Cardiac septum (tissue), 1 donor: Measurements from ENCODE around the gene PNLIPRP3. TPM values are rescaled to one million over a fixed set of nuclear protein-coding genes. Genes with fewer than 3 reads are reported as not detected.

ENCODE experiments used
- DNase-seq: peaks from one replicate; pipeline ENCODE4 v3.0.0-alpha.2; 2020; ENCODE audit warnings: low spot score
- intact Hi-C: fragments of 100-400 bp; cut with DNase I; formaldehyde crosslinking; loops from one replicate; pipeline ENCODE4 v1.14.0; 2022
- total RNA-seq: library from RNA; stranded (reverse); fragmentation: NEBNext Ultra II Directional; extraction: Animal tissue kit (Norgen Biotek cat#: 25700); gene quantifications from one replicate; pipeline ENCODE4 v1.2.1, GENCODE V29; 2021
- donor health status: DM: no; HTN: no; CAD: no.

Gene PNLIPRP3
- total RNA-seq, 1 donor from 2014 or later, result not detected

DNA sequence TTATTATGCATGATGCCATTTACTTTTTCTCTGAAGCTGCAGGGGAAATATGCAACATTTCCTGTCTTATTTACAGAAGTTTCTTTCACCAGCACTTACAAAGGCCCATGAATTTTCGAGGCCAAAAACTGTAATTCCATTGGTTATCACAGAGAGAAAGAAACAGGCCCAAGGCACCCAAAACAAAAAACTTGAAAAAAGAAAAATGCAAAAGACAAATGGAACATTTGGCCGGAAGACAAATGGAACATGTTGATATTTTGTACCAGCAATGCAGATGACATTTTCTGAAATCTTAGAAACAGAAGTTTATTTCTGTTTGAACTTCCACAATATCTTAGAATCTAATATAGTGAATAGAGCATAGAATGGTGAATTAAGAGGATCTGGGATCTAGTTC is 61.8 kb downstream of the PNLIPRP3 start:
- intact Hi-C loops, result no loop called here
- no peak for DNase-seq

DNA sequence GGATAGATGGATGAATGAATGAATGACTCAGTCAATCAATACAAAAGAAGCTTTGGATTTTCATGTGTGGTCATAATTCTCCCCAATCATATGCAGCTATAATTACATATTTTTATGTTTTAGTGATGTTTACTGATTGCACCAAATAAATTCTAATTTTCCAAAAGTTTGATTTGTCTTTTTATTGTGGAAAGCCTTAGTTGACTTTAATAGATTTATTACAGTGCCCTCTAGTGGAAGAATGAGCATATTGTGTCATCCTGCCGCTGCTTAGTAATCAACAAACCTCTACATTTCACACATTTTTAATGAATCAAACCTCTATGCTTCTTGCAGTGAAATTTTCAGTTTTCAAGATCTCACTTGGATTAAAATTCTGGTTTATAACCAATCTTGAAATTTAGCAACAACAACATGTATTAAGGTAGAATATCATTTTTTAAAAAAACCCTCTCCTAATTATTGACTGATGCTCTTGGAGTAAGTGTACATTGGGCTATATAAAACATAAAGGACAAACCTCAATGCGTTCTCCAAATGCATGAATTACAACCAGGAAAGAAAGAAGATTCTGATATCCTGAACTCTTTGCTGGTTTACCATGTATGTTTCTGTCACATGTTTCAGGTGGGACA is 62.5 kb downstream of the PNLIPRP3 start:
- intact Hi-C loops, result no loop called here
- no peak for DNase-seq

DNA sequence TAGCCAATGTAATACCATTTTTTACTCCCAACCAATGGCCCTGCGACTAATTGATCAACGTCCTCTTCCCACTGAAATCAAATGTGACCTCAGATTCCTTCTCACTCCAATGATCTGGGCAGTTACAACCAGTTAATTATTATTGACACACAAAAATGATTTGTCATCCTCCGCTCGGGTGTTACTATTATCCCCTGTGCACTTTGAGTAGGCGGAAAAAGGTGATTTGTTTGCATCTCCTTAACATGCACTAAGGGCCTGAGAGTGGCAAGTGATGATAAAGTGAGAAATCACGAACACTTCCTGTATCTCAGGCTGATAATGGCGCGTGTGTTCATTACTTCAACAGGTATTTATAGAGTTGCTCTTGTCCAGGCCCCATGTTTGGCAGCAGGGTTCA is 77.1 kb downstream of the PNLIPRP3 start:
- DNase-seq, result no peak
- intact Hi-C loops, result no loop called here

DNA sequence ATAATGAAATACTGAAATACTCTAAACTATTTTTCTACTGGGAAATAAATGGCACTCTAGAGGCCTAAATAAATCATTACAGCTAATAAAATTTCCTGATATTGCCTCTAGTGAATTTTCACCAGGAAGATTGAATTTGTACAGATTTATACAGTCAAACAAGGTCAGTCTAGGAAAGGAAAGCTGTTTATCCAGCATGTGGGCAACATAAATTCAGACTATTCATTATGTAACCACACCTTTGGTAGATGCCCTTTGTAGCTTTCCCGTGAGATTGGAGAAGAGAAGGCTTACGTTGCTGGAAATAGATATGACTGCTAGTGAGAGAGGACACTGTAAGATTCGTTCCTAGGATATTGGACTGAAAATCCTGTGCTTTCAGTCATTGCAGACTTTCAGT is 82.9 kb downstream of the PNLIPRP3 start:
- intact Hi-C loops, result no loop called here
- no peak for DNase-seq

DNA sequence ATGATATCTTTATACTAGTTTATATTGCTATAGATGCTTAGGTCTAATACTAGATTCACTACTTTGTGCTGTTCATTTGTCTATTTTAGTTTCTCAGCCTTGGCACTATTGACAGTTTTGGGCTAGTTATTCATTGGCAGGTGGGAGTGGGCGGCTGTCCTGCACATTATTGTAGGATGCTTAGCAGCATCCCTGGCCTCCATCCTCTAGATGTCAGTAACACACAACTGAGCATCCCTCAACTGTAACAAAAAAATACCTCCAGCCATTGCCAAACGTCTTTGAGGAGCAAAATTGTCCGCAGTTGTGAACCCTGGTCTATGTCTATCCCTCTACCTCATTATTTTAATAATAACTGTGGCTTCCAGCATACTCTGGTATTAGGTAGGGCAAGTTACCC is 83.7 kb downstream of the PNLIPRP3 start:
- no peak for DNase-seq
- intact Hi-C loops, result no loop called here

DNA sequence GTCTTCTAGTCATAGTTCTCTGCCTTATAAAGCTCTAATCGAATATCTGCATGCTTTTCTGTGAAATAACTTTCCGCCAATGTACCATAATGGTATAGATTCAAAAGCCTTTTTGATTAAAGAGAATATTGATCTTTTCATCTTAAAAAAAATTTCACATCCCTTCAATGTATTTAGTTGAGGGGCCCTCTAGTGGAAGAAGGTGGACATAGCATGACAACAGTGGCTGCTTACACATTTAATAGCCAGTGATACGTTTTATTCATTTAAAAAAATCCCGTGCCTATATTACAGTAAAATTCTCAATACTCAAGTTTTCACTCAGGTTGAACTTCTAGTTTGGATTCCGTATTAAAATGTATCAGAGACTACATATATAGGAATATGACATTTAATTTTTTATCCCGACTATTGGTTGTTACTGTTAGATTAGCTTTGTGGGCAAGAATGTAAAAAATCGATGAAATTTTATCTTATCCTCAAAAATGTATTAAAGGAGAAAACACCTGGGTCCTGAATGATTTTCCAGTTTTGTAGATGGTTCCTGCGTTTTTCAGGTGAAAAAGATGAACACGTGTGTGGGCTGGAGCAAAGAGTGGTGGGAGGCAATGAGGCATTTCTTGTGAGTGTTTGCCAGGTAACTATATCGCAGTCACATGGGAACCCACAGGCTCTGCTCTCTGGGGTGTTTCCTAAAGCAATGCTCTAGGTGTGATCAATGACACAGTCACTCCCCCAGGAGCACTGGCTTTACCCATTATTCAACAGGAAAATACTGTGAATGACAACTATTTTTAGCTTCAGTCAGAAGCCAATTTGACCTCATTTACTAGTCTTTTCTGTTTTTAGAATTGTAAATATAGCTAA is 94.0 kb downstream of the PNLIPRP3 start:
- DNase-seq, result no peak
- intact Hi-C loops, result no loop called here

- no peak for DNase-seq
- intact Hi-C loops, result no loop called here
Measured at GRCh38 chr10:116522803-116523381, 95.2 kb downstream of the PNLIPRP3 start.

- no peak for DNase-seq
- intact Hi-C loops, result no loop called here
Measured at GRCh38 chr10:116524736-116525135, 97.1 kb downstream of the PNLIPRP3 start.

DNA sequence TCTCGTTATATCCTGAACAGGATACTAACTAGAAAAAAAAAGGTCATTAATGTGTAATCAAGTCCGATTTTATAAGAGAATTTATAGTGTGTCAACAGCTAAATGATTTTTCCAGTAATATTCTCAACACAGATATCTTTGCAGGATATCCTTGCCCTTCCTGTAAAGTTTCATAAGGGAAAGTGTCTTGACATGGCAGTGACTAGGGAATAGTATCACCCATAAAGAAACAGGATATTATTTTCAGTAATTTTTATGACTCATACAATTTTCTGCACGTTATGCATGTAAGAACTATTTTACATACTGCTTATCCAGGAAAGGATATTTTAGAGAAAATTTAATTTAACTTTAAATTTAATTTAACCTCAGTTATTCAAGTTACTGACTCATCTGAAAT is 98.6 kb downstream of the PNLIPRP3 start:
- intact Hi-C loops, result no loop called here
- no peak for DNase-seq

Other genes with a start within 250 kb of the PNLIPRP3 start
- 0.59 TPM for gene GFRA1, start 154.6 kb upstream of the PNLIPRP3 start, total RNA-seq
- gene CCDC172, start 103.4 kb upstream of the PNLIPRP3 start, total RNA-seq, result not detected
- gene PNLIP, start 118.1 kb downstream of the PNLIPRP3 start, total RNA-seq, result not detected
- gene PNLIPRP1, start 163.1 kb downstream of the PNLIPRP3 start, total RNA-seq, result not detected
- gene PNLIPRP2, start 193.1 kb downstream of the PNLIPRP3 start, total RNA-seq, result not detected